Stromal cell of bone marrow (primary cell): ENCODE data around the gene ITGA8.

Experiments used
- DNase-seq: peaks from one replicate; pipeline ENCODE4 v3.0.0-alpha.2; 2012; ENCODE audit warnings: low read depth

Gene ITGA8

DNA sequence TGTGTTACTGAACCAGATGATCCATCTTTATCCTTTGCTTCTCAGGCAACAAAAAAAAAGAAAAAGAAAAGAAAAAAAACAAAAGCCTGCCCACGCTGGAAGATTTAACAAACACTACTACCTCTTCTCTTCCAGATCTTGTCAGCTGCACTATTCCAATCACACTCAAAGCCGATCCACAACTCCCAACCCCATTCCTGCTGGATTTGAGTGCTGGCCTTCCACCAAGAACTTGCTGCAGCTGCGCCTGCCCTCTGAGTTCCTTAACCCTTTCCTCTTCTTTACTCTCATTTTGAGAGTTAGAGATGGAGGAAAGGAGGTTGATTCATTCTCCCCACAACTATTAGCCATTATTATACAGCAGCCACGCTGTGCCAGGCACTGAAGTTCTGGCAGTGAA lies 16.0 kb upstream of the ITGA8 start:
- no peak for DNase-seq

DNA sequence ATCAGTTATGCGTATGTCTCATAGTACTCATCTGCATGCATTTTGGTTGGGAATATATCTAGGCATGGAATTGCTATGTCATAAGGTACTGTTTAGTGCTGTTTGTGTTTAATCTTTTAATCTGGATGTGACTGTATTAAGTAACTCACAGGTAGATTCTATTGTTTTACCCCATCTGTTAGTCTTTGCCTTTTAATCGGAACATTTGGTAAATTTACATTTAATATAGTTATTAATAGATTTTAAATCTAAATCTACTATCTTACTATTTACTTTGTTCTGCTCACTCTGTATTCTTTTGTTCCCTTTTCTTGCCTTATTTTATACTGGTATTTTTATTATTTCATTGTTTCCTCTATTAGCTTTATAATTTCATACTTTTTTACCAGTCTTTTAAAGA lies 10.6 kb upstream of the ITGA8 start:
- no peak for DNase-seq

DNA sequence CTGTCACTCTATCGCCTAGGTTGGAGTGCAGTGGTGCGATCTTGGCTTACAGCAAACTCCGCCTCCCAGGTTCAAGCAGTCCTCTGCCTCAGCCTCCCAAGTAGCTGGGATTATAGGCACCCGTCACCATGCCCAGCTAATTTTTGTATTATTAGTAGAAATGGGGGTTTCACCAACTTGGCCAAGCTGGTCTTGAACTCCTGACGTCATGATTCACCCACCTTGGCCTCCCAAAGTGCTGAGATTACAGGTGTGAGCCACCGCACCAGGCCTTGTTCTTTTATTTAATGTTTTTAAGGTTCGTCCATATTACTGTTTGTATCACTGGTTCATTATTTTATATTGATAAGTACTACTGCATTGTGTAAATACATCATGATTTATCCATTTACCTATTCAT lies 10.2 kb upstream of the ITGA8 start:
- DNase-seq = no peak

DNA sequence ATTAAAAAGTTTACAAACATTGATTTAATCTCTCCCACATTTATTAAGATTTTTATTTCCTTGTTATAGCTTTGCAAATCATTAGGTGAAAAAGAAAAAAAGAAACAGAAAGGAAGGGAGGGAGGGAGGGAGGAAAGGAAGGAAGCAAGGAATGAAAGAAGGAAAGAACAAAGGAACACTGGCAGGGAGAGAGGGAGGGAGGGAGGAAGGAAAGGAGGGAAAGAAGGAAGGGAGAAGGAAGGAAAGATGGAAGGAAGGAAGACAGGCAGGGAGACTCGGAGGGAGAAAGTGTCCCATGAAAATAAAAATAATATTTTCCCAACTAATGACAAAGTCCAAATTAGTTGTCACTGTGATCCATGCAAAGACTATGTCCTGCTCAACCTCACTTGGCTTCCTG lies 6.3 kb upstream of the ITGA8 start:
- no peak for DNase-seq

DNA sequence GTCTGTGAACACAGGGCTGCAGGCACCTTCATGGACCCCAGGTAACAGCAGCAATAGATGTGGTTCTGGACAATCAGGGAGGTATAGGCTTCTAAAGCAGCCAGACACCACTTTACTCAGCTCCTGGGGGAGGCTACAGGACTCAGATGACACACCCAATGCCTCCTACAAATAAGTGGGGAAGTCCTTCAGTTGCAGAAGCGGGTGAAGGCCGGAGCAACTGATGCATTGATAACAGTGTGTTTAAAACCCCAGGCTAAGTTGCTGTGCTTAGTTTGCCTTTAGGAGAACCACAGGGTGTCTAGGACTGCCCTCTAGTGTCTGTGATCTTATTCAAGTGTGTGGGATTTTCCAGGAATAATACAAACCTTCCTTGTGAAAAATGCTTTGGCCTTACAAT lies 5.9 kb upstream of the ITGA8 start:
- no peak for DNase-seq

DNA sequence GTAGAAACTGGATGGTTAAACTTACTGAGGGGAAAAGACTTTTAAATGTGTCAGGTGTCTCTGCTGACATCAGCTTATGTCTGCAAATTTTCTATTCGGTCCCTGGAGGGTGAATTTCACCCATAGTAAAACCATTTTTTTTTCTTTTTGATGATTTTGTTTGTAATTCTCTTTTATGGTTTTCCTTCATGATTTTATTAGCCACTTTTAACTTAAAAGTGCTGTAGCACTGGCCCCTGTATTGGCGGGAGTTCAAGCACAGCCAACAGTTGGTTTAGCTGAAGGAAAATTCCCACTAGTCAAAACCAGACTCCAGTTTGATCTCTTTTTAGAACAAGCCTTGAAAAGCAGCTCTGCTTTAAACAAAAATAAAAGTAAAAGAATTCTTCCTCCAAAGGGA lies 5.0 kb upstream of the ITGA8 start:
- no peak for DNase-seq

DNA sequence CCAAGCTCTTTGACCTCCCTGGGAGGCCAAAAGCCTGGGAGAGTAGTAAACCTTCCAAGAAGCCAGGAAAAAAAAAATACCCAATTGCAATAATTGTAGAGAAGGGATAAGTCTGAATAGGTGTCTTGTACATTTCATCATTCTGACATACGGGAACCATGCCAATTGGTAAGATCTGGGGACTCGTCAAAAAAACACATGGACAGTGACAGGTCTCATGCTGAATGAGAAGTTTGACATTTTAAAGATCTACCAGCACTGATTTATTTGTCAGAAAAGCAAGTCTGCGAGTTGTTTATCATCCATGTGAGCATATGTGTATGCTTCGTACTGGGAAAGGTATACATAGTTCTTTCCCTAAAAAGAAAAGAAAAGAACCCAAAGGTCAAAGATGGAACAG lies 4.1 kb upstream of the ITGA8 start:
- no peak for DNase-seq

DNA sequence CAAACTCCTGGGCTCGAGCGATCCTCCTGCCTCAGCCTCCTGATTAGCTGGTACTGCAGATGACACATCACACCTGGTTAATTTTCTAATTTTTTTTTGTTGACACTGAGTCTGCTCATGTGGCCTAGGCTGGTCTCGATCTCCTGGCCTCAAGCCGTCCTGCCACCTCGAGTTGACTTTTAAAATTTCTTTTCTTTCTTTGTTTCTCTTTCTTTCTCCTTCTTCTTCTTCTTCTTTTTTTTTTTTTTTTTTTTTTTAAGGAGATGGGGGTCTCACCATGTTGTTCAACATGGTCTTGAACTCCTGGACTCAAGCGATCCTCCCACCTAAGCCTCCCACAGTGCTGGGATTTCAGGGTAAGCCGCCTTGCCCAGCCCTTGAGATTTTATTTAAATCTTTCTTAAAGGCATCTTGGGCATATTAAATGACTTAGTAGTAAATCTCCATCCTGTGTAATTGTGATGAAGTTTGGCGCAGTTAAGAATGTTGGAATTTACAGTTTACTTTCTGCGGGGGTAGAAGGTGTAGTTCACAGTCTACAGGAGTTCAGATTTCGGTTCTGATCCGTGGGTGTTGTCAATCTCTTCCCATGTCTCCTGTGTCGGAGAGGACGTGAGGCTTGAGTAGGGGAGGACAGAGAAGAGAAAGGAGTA lies 1.0 kb upstream of the ITGA8 start:
- no peak for DNase-seq

DNA sequence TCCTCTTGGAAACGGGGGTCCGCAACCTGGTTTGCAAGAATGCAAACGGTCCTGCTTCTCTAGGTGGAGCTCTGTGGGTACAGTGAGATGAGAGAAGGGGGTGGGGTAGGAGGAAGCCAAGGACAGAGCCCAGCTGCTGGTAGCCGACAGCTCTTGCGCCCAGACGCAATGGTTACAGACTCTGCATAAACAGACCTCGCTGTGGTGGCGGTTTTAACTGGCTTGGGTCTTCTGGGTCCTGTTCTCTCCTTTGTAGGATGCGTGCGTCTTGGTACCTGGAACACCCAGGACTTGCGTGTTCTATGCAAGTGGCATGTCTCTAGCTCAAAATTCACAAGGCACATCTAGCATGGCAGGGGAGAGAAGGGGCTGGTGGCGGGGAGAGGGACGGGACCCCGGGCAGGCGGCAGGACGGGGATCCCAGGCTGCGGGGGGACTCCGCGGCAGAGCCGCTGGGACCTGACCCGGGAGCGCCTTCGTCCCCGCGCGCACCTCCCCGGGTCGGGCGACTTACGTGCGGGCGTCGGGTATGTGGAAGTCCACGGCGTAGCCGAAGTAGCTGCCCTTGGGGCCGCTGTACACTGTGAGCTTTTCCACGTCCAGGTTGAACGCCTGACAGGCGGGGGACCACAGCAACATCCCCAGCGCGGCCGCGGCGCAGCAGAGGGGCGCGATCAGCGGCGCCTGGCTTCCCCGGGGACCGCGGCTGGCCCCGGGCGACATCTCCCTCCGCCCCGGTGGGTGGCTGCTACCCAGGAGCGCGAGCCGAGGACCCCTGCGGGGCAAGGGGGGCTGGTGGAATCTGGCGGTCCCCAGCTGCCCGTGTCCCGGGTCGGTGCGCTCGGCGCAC lies 448 bp downstream of the ITGA8 start:
- DNase-seq = no peak

DNA sequence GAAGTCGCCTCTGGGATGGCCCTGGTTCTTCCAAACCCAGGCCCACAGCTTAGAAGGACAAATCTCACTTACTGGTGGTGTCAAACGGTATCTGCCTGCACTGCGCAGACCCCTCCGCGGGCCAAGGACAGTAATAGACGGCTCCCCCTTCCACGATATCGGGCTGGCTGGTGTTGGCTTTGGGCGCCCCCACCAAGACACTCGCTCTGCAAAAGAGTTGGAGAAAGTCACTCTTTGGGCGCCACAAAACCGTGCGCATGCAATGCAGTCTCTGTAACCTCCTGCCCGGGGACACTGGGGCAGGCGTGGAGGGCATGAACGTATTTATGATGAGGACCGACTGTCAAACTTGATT lies 1.1 kb downstream of the ITGA8 start:
- DNase-seq = no peak

DNA sequence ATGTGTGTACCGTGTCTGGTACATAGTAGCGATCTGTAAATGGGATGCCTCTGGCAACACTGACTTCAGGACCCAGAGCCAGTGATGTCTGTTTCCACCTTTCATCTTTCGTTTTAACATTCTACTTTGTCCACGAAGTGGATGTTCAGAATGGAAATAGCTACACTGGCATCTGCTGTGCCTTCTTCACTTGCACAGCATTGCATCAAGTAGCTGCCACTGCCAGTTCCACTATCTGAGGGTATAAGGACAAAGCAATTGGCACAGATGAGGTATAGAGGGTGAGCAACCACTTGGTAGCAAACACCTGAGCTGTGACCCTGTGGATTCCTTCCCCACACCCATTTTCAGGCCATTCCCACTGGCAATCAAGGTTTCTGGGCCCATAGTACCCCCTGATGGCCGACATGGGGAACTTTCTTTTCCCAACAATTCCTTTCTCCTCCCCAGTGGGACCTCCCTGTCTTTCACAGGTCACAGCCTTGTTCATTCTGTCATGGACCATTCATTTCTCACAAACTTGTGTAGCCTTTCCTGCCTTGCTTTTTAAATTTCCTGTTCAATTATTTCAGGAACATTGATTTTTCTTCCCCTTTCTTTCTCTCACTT lies 4.0 kb downstream of the ITGA8 start:
- DNase-seq = no peak

DNA sequence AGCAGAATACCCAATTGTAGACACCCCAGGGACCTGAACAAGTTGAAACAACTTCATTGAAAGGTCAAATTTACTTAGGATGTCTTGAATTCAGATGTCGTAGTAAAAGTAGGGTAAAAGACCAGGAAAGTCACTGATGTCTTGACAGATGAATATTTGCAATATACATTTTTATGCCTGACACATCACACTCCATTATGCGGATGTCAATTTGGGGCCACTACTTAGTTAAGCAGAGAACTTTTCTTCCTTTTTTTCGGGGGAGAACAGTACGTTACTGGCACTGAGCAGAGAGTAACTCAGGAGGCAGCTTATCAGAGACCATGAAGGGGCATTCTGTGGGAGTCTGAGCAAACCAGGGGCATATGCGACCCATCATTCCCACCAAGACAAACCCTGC lies 4.9 kb downstream of the ITGA8 start:
- no peak for DNase-seq

DNA sequence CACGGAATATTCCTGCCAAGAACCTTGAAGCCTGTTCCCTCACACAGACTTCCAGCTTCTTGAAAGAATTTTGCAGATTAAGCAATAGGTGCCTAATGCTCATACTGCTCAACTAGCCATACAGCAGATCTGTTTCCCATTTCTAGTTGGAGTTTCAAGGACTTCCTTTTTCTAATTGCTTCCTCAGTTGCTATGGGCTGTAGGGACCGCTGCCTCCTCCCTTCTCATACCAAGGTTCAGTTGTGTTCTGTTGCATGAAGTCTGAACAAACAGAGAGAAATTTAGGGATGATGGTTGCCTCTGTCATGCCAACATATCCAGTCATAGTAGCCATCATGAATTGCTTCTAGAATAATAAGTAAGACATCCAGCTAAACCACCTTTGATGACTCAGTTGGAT lies 6.8 kb downstream of the ITGA8 start:
- no peak for DNase-seq

DNA sequence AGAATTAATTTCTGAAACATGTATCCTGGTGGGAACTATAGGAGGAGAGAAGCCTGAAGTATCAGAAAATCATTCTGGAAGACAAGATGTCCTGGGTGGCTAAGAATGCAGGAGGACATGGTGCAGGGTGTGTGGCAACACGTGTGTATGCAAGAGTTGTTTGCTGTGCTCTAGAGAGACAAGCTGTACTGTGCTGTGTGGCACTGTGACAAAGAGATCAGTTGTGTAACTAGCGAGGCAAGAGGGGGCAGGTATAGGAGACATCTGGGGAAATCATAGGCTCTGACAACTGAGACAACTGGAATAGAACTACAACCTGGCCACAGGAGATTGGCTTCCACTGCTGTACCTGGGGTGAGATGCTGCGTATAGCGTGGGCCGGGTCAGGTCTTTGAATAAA lies 9.3 kb downstream of the ITGA8 start:
- DNase-seq = no peak

DNA sequence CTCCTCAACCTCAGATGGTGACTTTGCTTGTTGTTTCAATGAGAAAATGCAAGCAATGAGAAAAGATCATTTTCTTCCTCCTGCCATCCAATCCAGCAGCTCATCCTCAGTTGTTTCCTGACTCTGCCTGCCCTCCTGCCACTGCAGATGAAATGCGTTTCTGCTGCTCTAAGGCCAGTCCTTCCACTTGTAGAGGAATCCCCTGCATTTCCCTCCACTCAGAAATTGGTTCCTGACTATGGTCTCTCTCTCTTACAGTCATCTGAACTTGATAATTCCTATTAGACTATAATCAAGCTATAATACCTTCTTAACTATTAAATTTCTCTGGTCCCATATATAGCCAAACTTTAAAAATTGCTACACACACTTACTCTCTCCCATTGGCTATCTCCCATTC lies 14.4 kb downstream of the ITGA8 start:
- DNase-seq = no peak

DNA sequence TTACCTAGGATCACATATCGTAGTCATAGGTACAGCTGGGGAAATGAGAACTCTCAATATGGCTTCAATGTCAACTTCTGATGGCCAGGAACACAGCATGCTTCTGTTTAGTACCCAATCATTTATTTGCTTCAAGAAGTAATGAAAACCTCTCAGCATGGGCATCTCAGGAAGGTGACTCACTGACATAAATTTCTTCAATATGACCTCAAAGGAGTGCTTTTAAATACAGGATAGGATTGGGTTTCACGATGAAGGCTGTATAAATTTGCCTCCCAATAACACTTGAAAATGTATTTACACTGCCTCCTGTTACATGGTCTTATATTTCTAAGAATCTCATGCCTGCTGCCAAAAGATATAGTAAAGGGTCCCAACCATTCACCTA lies 15.1 kb downstream of the ITGA8 start:
- no peak for DNase-seq

DNA sequence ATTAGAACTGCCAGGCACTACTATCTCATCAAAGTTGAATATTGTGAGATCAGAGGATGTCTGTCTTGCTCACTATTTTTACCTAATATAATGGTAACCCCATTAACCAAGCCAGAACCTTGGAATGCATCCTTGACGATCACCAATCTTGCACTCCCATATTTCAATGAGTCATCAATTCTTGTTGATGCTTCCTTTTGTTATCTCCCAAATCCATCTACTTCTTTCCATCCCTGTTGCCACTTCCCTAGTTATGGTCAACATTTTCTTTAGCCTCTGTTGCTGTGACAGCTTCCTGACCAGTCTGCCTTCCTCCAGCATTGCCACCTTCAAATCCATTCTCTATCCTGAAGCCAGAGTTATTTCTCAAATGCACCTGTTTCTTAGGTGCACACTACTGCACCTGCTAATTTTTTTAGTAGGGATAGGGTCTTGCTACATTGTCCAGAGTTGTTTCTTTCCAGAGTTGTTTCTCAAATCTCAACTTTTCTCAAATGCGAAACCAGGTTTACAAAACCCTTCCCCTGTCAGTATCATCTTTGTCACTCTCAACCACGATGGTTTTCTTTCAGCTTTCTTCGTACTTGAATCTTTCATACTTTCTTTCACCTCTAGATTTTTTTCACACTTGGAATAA lies 15.7 kb downstream of the ITGA8 start:
- DNase-seq = no peak

DNA sequence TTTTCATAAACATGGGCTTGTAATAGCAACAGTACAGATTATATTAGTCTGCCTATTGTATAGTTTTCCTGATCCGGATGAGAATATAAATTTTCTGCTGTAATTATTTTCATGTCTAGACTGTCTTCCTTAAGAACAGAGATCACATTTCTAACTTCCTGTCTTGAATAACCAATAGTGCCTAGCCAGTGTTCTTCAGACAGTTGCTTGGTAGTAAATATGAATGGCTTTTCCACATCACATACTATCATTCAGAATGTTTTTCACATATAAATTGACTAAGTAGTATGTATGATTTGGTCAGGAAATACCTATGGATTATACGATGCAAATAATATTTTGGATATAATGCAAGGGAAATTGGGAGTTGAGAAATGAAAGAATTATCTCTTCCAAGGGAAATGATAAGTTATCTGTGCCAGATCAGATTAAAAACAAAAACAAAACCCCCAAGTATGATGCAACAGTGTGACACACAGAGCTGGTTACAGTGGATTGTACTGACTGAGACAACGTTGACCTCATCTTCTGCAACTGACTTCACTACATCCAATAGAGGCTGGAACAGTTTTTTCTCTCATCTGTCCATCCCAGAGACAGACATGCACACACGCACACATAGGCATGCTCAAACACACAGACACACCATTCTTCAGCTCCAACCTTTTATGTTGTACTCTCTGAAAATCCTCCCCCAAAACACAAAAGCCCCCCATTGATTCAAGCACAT lies 16.4 kb downstream of the ITGA8 start:
- DNase-seq = no peak

DNA sequence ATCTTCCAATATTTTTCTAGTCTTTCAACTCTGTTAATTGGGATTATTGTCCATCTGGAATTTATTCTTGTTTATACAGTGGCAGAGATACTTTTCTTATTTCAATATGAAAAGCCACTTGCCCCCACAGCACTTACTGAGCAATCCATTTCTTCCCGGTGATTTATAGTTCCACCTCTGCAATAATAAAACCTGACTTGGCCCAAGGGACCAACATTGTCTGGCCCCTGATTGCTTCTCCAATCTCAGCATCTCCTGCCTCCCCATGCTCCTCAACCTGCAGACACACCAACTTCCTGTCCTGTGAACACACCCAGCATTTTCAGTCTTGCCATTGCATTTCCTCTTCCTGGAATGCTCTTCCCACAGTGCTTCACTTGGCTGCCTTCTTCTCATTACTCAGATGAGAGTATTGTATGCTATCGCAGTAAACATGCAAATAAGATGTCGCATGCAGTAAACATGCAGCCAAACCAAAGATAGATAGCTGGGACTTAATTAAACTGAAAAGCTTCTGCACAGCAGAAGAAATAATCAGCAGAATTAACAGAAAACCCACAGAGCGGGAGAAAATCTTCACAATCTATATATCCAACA lies 19.5 kb downstream of the ITGA8 start:
- no peak for DNase-seq

DNA sequence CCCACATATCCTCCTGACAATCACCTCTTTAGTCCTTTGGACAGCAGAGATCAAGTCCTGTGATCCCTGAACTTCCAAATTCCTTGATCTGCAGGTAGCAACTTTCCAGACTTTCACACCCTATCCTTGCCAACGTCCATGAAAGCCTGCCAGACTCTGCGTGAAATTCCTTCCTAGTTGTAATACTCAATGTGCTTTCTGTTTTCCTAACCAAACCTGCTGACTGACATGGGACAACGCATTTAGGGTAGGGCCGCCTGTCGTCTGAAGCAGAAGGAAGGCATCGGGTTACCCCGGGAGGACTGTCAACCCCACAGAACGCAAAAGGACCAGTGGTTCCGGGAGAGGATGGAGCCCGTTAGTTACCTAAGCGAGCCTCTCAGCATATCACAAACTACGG lies 23.9 kb downstream of the ITGA8 start:
- no peak for DNase-seq

DNA sequence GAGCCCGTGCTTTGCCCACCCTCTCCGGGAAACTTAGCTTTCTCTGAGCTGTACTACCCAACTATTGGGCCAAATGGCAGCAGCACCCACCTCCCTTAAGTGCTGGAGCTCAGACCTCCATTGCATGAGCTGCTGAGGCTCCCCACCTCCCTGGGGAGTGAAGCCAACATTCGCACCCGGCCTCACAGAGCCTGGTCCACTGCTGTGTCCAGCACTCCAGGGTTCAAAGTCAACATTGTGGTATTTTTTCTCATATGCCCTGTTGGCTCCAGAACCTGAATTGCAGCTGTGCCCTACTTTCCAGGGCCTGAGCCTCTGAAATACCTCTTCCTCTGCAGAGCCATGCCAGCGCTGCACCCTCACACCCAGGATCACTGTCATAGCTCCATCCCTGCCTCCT lies 29.7 kb downstream of the ITGA8 start:
- no peak for DNase-seq

DNA sequence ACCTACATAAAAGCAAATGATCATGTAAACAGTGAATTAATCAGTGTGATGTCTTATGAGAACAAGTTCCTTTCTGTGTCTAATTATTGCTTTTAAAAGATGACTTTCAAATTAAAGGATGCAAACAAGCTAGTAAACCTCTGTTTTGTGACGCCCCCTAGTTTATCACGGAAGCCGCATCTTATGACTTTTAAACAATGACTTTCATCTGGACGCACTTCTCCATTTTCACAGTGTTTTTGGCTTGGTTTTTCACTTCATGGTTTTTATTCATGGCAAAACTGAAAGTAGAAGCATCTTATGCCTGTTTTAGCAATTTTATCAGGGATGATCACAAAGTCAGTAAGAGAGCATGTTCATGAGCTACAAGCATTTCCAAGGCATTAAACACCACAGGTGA lies 35.0 kb downstream of the ITGA8 start:
- DNase-seq = no peak
